SK-N-SH (cell line): ENCODE data around the gene OR5D16. TPM values are rescaled to one million over a fixed set of nuclear protein-coding genes. Genes with fewer than 3 reads are reported as not detected.

Experiments
- CTCF ChIA-PET: fragments of 300-600, 350-600 bp; formaldehyde crosslinking; extraction: SDS; loops from one replicate; lab custom pipeline; 2021; lab: Yijun Ruan, JAX
- POLR2A ChIA-PET: fragments of 350-600 bp; sonication (Branson Sonifier 250); formaldehyde crosslinking; extraction: SDS; loops from one replicate; lab custom pipeline; 2020; ENCODE audit warnings: antibody characterized with exemption, inconsistent platforms; lab: Yijun Ruan, JAX
- DNase-seq: peaks from one replicate; pipeline ENCODE4 v3.0.0; 2012
- H2AFZ ChIP-seq: fragments of 200-600 bp; sonication (generic); 2 replicates; pipeline ENCODE4 v1.8.1; 2016; ENCODE audit warnings: antibody characterized with exemption, mild to moderate bottlenecking, low read depth
- H3F3A ChIP-seq: fragments of 200-600 bp; sonication (generic); replicated peaks from 2 replicates; pipeline ENCODE3; 2016; ENCODE audit warnings: antibody characterized with exemption, mild to moderate bottlenecking; ENCODE audit not compliant: insufficient read depth
- H3K27ac ChIP-seq, 2 experiments: fragments of 200-500 bp in 1 of 2; fragments of 200-600 bp in 1 of 2; sonication (Bioruptor generic) in 1 of 2; sonication (generic), shearing (Covaris generic) in 1 of 2; 2 replicates each; pipeline versions ENCODE4 v1.5.1 to v1.6.1; 2014 to 2016; ENCODE audit warnings: low read depth in 2 of 2, inconsistent platforms in 1 of 2, low read length in 1 of 2, mild to moderate bottlenecking in 1 of 2, mixed read lengths in 1 of 2
- H3K27me3 ChIP-seq: fragments of 200-600 bp; sonication (generic), shearing (Covaris generic); 2 replicates; pipeline ENCODE4 v1.6.1; 2016; ENCODE audit warnings: mixed run types; ENCODE audit not compliant: insufficient read depth
- H3K36me3 ChIP-seq, 2 experiments: fragments of 200-500 bp in 1 of 2; fragments of 200-600 bp in 1 of 2; sonication (Bioruptor generic) in 1 of 2; sonication (generic) in 1 of 2; replicated peaks in 1 of 2; 2 replicates each; pipeline versions ENCODE3 to v1.5.1; 2014 to 2016; ENCODE audit warnings: low read length in 1 of 2, mild to moderate bottlenecking in 1 of 2; ENCODE audit not compliant: insufficient read depth in 2 of 2, control insufficient read depth in 1 of 2
- H3K4me1 ChIP-seq, 2 experiments: fragments of 200-500 bp in 1 of 2; fragments of 200-600 bp in 1 of 2; sonication (Bioruptor generic) in 1 of 2; sonication (generic), shearing (Covaris generic) in 1 of 2; 2 replicates each; pipeline versions ENCODE4 v1.5.1 to v1.6.1; 2014 to 2016; ENCODE audit warnings: low read depth in 1 of 2, low read length in 1 of 2, mixed run types in 1 of 2; ENCODE audit not compliant: insufficient read depth in 2 of 2, control insufficient read depth in 1 of 2
- H3K4me2 ChIP-seq: fragments of 200-600 bp; sonication (generic), shearing (Covaris generic); 2 replicates; pipeline ENCODE4 v1.6.1; 2017; ENCODE audit warnings: mixed run types
- H3K4me3 ChIP-seq, 2 experiments: fragments of 200-500 bp in 1 of 2; fragments of 200-600 bp in 1 of 2; sonication (Bioruptor generic) in 1 of 2; sonication (generic), shearing (Covaris generic) in 1 of 2; 2 replicates each; pipeline versions ENCODE4 v1.5.1 to v1.8.1; 2014 to 2016; ENCODE audit warnings: low read depth in 2 of 2, inconsistent platforms in 1 of 2, low read length in 1 of 2, mild to moderate bottlenecking in 1 of 2, mixed read lengths in 1 of 2, moderate library complexity in 1 of 2
- H3K79me2 ChIP-seq: fragments of 200-600 bp; sonication (generic); 2 replicates; pipeline ENCODE4 v1.8.1; 2017; ENCODE audit warnings: mild to moderate bottlenecking; ENCODE audit not compliant: insufficient read depth
- H3K9ac ChIP-seq: fragments of 200-600 bp; sonication (generic); 2 replicates; pipeline ENCODE4 v1.6.1; 2017; ENCODE audit warnings: mixed run types
- H3K9me2 ChIP-seq: fragments of 200-600 bp; sonication (generic); 2 replicates; pipeline ENCODE4 v1.6.1; 2017; ENCODE audit warnings: mixed run types
- H3K9me3 ChIP-seq: fragments of 200-600 bp; sonication (generic); 2 replicates; pipeline ENCODE4 v1.6.1; 2017; ENCODE audit warnings: mixed run types, mild to moderate bottlenecking, moderate library complexity
- H4K20me1 ChIP-seq: fragments of 200-600 bp; sonication (generic); 2 replicates; pipeline ENCODE4 v1.6.1; 2017; ENCODE audit warnings: mild to moderate bottlenecking, mixed run types; ENCODE audit not compliant: insufficient read depth
- ELF1 ChIP-seq: IDR thresholded peaks from 2 replicates; pipeline ENCODE4 v1.4.0; 2012
- EP300 ChIP-seq, 2 experiments: IDR thresholded peaks; 2 replicates each; pipeline versions ENCODE4 v1.4.0 to v1.6.1; 2012; ENCODE audit warnings: borderline replicate concordance in 1 of 2, low read depth in 1 of 2, low read length in 1 of 2
- GATA2 ChIP-seq: sonication (generic); formaldehyde crosslinking; IDR thresholded peaks from 2 replicates; pipeline ENCODE4 v1.5.0; 2020; ENCODE audit warnings: mild to moderate bottlenecking, missing genetic modification reagents
- MEF2A ChIP-seq: IDR thresholded peaks from 2 replicates; pipeline ENCODE4 v1.4.0; 2012; ENCODE audit warnings: low read depth, borderline replicate concordance
- NRF1 ChIP-seq: IDR thresholded peaks from 2 replicates; pipeline ENCODE4 v1.6.1; 2012; ENCODE audit warnings: low read depth, mild to moderate bottlenecking, low read length
- POLR2AphosphoS5 ChIP-seq: IDR thresholded peaks from 2 replicates; pipeline ENCODE4 v1.6.1; 2012; ENCODE audit warnings: low read depth, low read length
- RCOR1 ChIP-seq: fragments of 150-350 bp; IDR thresholded peaks from 2 replicates; pipeline ENCODE4 v1.6.1; 2017; ENCODE audit warnings: antibody characterized with exemption, low read length
- RXRA ChIP-seq: IDR thresholded peaks from 2 replicates; pipeline ENCODE4 v1.4.0; 2012; ENCODE audit warnings: low read depth, mild to moderate bottlenecking, borderline replicate concordance
- SIN3A ChIP-seq: IDR thresholded peaks from 2 replicates; pipeline ENCODE4 v1.6.1; 2012; ENCODE audit warnings: low read depth, mild to moderate bottlenecking, low read length, moderate library complexity, borderline replicate concordance
- SMC3 ChIP-seq: IDR thresholded peaks from 2 replicates; pipeline ENCODE4 v1.6.1; 2012; ENCODE audit warnings: low read depth, low read length, improper control_type of control experiment
- TEAD4 ChIP-seq: IDR thresholded peaks from 2 replicates; pipeline ENCODE4 v1.4.0; 2012; ENCODE audit warnings: mild to moderate bottlenecking, borderline replicate concordance; ENCODE audit not compliant: insufficient read depth
- WGBS: methylation state at CpG from one replicate; pipeline ENCODE4 v1.1.6; 2017; ENCODE audit warnings: low lambda C conversion rate; 5-methylcytosine and 5-hydroxymethylcytosine counted together
- polyA plus RNA-seq, 3 experiments: library from polyadenylated mRNA; depleted of rRNA; stranded (reverse); fragments of >200 nt; gene quantifications; 2 replicates each; pipeline ENCODE4 v1.2.3, GENCODE V29; 2012
- TF ChIP-seq, protein P1 (sequence below): IDR thresholded peaks from 2 replicates; pipeline ENCODE4; 2012
- TF ChIP-seq, protein P2 (sequence below): IDR thresholded peaks from 2 replicates; pipeline ENCODE4 v1.4.0; 2012; ENCODE audit warnings: low read depth
- TF ChIP-seq, protein P3 (sequence below): fragments of 200-600 bp; sonication (generic); IDR thresholded peaks from 2 replicates; pipeline ENCODE4 v1.6.1; 2017; ENCODE audit warnings: antibody characterized with exemption, mild to moderate bottlenecking, moderate library complexity
- TF ChIP-seq, protein P4 (sequence below): IDR thresholded peaks from 2 replicates; pipeline ENCODE4 v1.6.1; 2012; ENCODE audit warnings: mild to moderate bottlenecking, low read depth, low read length, moderate library complexity

OR5D16 gene
- polyA plus RNA-seq, 1 of the 3 experiments (the other 2 are of a cell fraction), result not detected

DNA sequence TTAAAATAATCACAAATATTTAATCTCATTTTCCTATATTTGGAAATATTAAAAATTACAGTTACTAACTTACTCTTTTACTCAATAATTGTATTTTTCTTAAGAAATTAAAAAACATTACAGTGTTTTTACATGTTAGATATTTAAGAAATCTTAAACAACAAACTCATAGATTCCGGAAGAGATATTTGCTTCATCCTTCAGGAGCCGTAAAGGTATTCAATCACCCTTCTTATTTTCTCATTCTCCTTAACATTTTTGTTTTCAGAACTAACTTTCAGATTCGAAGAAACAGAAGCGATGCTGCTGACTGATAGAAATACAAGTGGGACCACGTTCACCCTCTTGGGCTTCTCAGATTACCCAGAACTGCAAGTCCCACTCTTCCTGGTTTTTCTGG, 19.2 kb upstream of the OR5D16 start, which contains the start of gene OR5D18:
OR5D18 (plus strand) TSS at position 301 of the 400 bp plus-strand sequence; CDS start at position 301, 0 bp downstream.
- no peak within 1 kb of the TSS for H3K4me2 ChIP-seq
- H3K9ac ChIP-seq, result no peak within 1 kb of the TSS
- H2AFZ ChIP-seq, result no peak within 1 kb of the TSS
- H4K20me1 ChIP-seq, result no peaks in the 10 kb centered on the region
- no peaks in the 10 kb centered on the region for H3K27me3 ChIP-seq
- H3K79me2 ChIP-seq, result no peaks in the 10 kb centered on the region
- TF ChIP-seq SMC3, result no peak
- TF ChIP-seq, protein P1, sequence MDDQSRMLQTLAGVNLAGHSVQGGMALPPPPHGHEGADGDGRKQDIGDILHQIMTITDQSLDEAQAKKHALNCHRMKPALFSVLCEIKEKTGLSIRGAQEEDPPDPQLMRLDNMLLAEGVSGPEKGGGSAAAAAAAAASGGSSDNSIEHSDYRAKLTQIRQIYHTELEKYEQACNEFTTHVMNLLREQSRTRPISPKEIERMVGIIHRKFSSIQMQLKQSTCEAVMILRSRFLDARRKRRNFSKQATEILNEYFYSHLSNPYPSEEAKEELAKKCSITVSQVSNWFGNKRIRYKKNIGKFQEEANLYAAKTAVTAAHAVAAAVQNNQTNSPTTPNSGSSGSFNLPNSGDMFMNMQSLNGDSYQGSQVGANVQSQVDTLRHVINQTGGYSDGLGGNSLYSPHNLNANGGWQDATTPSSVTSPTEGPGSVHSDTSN, result no peak
- no peak for TF ChIP-seq NRF1
- TF ChIP-seq POLR2AphosphoS5, result no peak
- no peak for TF ChIP-seq RCOR1
- TF ChIP-seq, protein P2, sequence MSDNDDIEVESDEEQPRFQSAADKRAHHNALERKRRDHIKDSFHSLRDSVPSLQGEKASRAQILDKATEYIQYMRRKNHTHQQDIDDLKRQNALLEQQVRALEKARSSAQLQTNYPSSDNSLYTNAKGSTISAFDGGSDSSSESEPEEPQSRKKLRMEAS, result no peak
- TF ChIP-seq GATA2 (CRISPR knock-in tag), result no peak
- TF ChIP-seq SIN3A, result no peak
- ChIA-PET POLR2A (no interaction called here), CTCF (no interaction called here)
- no peaks in the 10 kb centered on the region for H3K36me3 ChIP-seq
- H3K4me3 ChIP-seq, result no peak within 1 kb of the TSS
- DNase-seq, result no peak
- no peaks in the 10 kb centered on the region for H3K9me2 ChIP-seq
- no peaks in the 10 kb centered on the region for H3K4me1 ChIP-seq
- no peak within 1 kb of the TSS for H3K27ac ChIP-seq
- H3K9me3 ChIP-seq, result no peaks in the 10 kb centered on the region
- no peaks in the 10 kb centered on the region for H3F3A ChIP-seq
- 15% methylated on average over 5 of the region's 5 CpGs for WGBS

DNA sequence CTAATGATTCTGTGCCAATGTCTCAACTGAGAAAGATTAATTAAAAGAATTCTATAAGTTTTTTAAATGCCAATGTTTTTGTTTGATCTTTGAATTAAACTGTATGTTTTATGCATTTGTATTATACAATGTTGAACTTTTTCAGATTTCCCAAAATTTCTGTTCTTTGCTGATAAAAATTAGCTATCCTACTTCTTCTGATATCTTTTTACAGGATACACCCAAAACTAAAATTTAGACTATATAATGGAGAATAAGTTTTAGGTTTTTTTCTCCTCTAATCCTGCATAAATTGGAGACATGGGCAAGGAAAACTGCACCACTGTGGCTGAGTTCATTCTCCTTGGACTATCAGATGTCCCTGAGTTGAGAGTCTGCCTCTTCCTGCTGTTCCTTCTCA, 11.6 kb upstream of the OR5D16 start, which contains the start of gene OR5L2:
OR5L2 (plus strand) TSS at position 301 of the 400 bp plus-strand sequence; CDS start at position 301, 0 bp downstream.
- no peak within 1 kb of the TSS for H2AFZ ChIP-seq
- no peaks in the 10 kb centered on the region for H3K27me3 ChIP-seq
- DNase-seq, result no peak
- H3K27ac ChIP-seq, result no peak within 1 kb of the TSS
- no peaks in the 10 kb centered on the region for H3K9me3 ChIP-seq
- CTCF ChIA-PET, result interaction anchor here (1.0 kb wide), 1 partner anchor 69 kb away, joined by 3 read pairs; no protein-coding TSS in a partner anchor
- POLR2A ChIA-PET, result no interaction called here
- no peaks in the 10 kb centered on the region for H3K4me1 ChIP-seq
- H3K4me3 ChIP-seq, result no peak within 1 kb of the TSS
- H3K4me2 ChIP-seq, result no peak within 1 kb of the TSS
- H3K9me2 ChIP-seq, result no peaks in the 10 kb centered on the region
- H4K20me1 ChIP-seq, result no peaks in the 10 kb centered on the region
- H3K9ac ChIP-seq, result no peak within 1 kb of the TSS
- no peaks in the 10 kb centered on the region for H3K36me3 ChIP-seq
- no peak for TF ChIP-seq MEF2A
- H3K79me2 ChIP-seq, result no peaks in the 10 kb centered on the region
- no peaks in the 10 kb centered on the region for H3F3A ChIP-seq

DNA sequence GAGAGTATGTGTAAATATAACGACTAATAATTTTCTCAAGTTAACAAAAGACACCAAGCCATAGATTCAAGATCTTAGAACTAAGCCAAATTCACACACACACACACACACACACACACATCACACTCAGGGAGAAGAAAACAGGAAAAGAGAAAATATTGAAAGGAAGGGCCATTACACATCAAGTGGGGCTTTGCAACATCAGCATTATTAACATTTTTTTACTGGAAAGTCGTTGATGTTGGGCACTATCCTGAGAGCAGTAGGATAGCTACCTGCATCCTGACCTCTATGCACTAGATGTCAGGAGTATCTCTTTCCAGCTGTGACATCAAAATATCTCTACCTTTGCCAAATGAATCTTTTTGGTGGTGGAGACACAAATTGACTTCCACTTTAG, 8.9 kb downstream of the OR5D16 start:
- CTCF ChIA-PET, result no interaction called here
- Histone ChIP-seq H3K79me2 (no peaks in the 10 kb centered on the region), H3K27ac (no peak overlapping the region), H3K4me1 (no peaks in the 10 kb centered on the region), H3K9me2 (no peaks in the 10 kb centered on the region), H3F3A (no peaks in the 10 kb centered on the region), H3K27me3 (no peaks in the 10 kb centered on the region), H3K4me2 (no peak overlapping the region), H4K20me1 (no peaks in the 10 kb centered on the region), H3K4me3 (no peak overlapping the region), H3K9me3 (no peaks in the 10 kb centered on the region), H3K36me3 (no peaks in the 10 kb centered on the region), H2AFZ (no peak overlapping the region), H3K9ac (no peak overlapping the region)
- DNase-seq, result no peak
- no peak for TF ChIP-seq SIN3A
- TF ChIP-seq TEAD4, result no peak
- TF ChIP-seq ELF1, result no peak
- no peak for TF ChIP-seq EP300 (IDR thresholded peaks at IDR 0.05; ENCODE audit: borderline replicate concordance in 1 of 2, low read depth in 1 of 2, low read length in 1 of 2)
- TF ChIP-seq, protein P3, sequence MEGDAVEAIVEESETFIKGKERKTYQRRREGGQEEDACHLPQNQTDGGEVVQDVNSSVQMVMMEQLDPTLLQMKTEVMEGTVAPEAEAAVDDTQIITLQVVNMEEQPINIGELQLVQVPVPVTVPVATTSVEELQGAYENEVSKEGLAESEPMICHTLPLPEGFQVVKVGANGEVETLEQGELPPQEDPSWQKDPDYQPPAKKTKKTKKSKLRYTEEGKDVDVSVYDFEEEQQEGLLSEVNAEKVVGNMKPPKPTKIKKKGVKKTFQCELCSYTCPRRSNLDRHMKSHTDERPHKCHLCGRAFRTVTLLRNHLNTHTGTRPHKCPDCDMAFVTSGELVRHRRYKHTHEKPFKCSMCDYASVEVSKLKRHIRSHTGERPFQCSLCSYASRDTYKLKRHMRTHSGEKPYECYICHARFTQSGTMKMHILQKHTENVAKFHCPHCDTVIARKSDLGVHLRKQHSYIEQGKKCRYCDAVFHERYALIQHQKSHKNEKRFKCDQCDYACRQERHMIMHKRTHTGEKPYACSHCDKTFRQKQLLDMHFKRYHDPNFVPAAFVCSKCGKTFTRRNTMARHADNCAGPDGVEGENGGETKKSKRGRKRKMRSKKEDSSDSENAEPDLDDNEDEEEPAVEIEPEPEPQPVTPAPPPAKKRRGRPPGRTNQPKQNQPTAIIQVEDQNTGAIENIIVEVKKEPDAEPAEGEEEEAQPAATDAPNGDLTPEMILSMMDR, result no peak
- TF ChIP-seq RXRA, result no peak
- TF ChIP-seq, protein P4, sequence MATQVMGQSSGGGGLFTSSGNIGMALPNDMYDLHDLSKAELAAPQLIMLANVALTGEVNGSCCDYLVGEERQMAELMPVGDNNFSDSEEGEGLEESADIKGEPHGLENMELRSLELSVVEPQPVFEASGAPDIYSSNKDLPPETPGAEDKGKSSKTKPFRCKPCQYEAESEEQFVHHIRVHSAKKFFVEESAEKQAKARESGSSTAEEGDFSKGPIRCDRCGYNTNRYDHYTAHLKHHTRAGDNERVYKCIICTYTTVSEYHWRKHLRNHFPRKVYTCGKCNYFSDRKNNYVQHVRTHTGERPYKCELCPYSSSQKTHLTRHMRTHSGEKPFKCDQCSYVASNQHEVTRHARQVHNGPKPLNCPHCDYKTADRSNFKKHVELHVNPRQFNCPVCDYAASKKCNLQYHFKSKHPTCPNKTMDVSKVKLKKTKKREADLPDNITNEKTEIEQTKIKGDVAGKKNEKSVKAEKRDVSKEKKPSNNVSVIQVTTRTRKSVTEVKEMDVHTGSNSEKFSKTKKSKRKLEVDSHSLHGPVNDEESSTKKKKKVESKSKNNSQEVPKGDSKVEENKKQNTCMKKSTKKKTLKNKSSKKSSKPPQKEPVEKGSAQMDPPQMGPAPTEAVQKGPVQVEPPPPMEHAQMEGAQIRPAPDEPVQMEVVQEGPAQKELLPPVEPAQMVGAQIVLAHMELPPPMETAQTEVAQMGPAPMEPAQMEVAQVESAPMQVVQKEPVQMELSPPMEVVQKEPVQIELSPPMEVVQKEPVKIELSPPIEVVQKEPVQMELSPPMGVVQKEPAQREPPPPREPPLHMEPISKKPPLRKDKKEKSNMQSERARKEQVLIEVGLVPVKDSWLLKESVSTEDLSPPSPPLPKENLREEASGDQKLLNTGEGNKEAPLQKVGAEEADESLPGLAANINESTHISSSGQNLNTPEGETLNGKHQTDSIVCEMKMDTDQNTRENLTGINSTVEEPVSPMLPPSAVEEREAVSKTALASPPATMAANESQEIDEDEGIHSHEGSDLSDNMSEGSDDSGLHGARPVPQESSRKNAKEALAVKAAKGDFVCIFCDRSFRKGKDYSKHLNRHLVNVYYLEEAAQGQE, result no peak
- POLR2A ChIA-PET, result no interaction called here
- WGBS, result 2% methylated on average over 2 of the region's 2 CpGs
